Endodermal cell (in vitro differentiated cells): ENCODE results near the gene DYNLT2B. TPM values are rescaled to one million over a fixed set of nuclear protein-coding genes. Genes with fewer than 3 reads are reported as not detected.

Experiments used
- DNase-seq: peaks from one replicate; pipeline ENCODE4 v3.0.0-alpha.2; 2017
- H3K27ac ChIP-seq: 2 replicates; pipeline ENCODE4 v1.5.1; 2013; ENCODE audit warnings: mild to moderate bottlenecking, low read depth, low read length, moderate library complexity
- H3K27me3 ChIP-seq: 2 replicates; pipeline ENCODE4 v1.6.1; 2013; ENCODE audit warnings: mild to moderate bottlenecking, low read length, moderate library complexity; ENCODE audit not compliant: insufficient read depth, control insufficient read depth, poor library complexity, severe bottlenecking
- H3K36me3 ChIP-seq: 2 replicates; pipeline ENCODE4 v1.7.0; 2013; ENCODE audit warnings: mild to moderate bottlenecking, low read length, moderate library complexity; ENCODE audit not compliant: control insufficient read depth, insufficient read depth
- H3K4me1 ChIP-seq: one replicate; pipeline ENCODE4 v1.7.0; 2013; ENCODE audit warnings: low read length; ENCODE audit not compliant: control insufficient read depth, insufficient read depth
- H3K4me3 ChIP-seq: 2 replicates; pipeline ENCODE4 v1.5.1; 2013; ENCODE audit warnings: mild to moderate bottlenecking, low read length, moderate library complexity
- H3K9ac ChIP-seq: 2 replicates; pipeline ENCODE4 v1.6.1; 2013; ENCODE audit warnings: mild to moderate bottlenecking, low read length, moderate library complexity; ENCODE audit not compliant: poor library complexity, severe bottlenecking; ENCODE audit errors: extremely low read depth
- H3K9me3 ChIP-seq: 2 replicates; pipeline ENCODE4 v1.6.1; 2013; ENCODE audit warnings: mild to moderate bottlenecking, low read length, moderate library complexity; ENCODE audit not compliant: control insufficient read depth
- H3K27ac Mint-ChIP-seq: 2 replicates; pipeline ENCODE4 v1.8.0; 2020; ENCODE audit warnings: mixed read lengths
- H3K27me3 Mint-ChIP-seq: 2 replicates; pipeline ENCODE4 v1.8.0; 2021; ENCODE audit warnings: mild to moderate bottlenecking, mixed read lengths; ENCODE audit not compliant: insufficient read depth
- H3K36me3 Mint-ChIP-seq: 2 replicates; pipeline ENCODE4 v1.8.0; 2020; ENCODE audit warnings: low read depth, mixed read lengths
- H3K4me1 Mint-ChIP-seq: 2 replicates; pipeline ENCODE4 v1.8.0; 2020; ENCODE audit warnings: mixed read lengths
- H3K4me3 Mint-ChIP-seq: 2 replicates; pipeline ENCODE4 v1.8.0; 2020; ENCODE audit warnings: mild to moderate bottlenecking, moderate library complexity, mixed read lengths
- H3K9me3 Mint-ChIP-seq: 2 replicates; pipeline ENCODE4 v1.8.0; 2020; ENCODE audit warnings: mild to moderate bottlenecking, mixed read lengths
- WGBS, 2 experiments: methylation state at CpG; one replicate each; pipeline versions ENCODE4 v1.1.5 to v1.1.7; 2013; ENCODE audit warnings: missing lambda C conversion rate in 2 of 2, mixed read lengths in 1 of 2; ENCODE audit not compliant: insufficient coverage in 1 of 2, insufficient read length in 1 of 2; 5-methylcytosine and 5-hydroxymethylcytosine counted together
- total RNA-seq, 2 donors: library from RNA; stranded (reverse); fragmentation: NEBNext Ultra II Directional in 1 of 2; extraction: Animal tissue kit (Norgen Biotek cat#: 25700) in 1 of 2; gene quantifications; 2 replicates in 1 of 2; 3 replicates in 1 of 2; pipeline ENCODE4 v1.2.1, GENCODE V29; 2021
- TF ChIP-seq, protein P1 (sequence below): fragments of 200-600 bp; sonication (generic); conservative IDR thresholded peaks from 2 replicates; pipeline ENCODE4 v1.5.0; 2021; ENCODE audit warnings: antibody characterized with exemption, mild to moderate bottlenecking

DYNLT2B gene
- total RNA-seq, 2 donors from 2014 or later, result 22.6 to 45.5 TPM

DNA sequence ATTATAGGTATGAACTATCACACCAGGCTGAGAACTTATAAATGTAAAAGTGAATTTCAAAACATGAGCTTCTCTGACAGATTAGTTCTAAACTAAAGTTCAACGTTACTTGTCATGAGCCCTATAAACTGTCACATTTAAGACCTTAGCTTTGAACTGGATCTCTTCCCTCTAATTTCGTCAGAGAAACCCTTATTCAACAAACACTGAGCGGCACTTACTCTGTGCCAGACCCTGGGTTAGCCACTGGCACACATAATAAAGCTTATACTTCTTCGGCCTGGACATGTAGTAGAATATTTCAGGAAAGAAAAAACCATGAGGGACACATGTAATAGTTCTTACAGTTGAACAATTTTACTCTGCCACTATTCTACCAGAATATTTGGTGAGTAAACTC lies 36.1 kb downstream of the DYNLT2B start:
- H3K27me3 Mint-ChIP-seq, result no peaks in the 10 kb centered on the region
- no peak overlapping the region for H3K4me3 Mint-ChIP-seq
- H3K36me3 ChIP-seq, result no peaks in the 10 kb centered on the region
- no peaks in the 10 kb centered on the region for H3K4me1 ChIP-seq
- H3K9ac ChIP-seq, result no peak overlapping the region
- no peaks in the 10 kb centered on the region for H3K9me3 Mint-ChIP-seq
- H3K4me1 Mint-ChIP-seq, result peaks cover 16% of the 10 kb centered on the region
- no peaks in the 10 kb centered on the region for H3K27me3 ChIP-seq
- TF ChIP-seq, protein P1, sequence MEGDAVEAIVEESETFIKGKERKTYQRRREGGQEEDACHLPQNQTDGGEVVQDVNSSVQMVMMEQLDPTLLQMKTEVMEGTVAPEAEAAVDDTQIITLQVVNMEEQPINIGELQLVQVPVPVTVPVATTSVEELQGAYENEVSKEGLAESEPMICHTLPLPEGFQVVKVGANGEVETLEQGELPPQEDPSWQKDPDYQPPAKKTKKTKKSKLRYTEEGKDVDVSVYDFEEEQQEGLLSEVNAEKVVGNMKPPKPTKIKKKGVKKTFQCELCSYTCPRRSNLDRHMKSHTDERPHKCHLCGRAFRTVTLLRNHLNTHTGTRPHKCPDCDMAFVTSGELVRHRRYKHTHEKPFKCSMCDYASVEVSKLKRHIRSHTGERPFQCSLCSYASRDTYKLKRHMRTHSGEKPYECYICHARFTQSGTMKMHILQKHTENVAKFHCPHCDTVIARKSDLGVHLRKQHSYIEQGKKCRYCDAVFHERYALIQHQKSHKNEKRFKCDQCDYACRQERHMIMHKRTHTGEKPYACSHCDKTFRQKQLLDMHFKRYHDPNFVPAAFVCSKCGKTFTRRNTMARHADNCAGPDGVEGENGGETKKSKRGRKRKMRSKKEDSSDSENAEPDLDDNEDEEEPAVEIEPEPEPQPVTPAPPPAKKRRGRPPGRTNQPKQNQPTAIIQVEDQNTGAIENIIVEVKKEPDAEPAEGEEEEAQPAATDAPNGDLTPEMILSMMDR, result no peak
- no peak overlapping the region for H3K27ac ChIP-seq
- DNase-seq, result no peak
- no peak overlapping the region for H3K27ac Mint-ChIP-seq
- H3K9me3 ChIP-seq, result no peaks in the 10 kb centered on the region
- WGBS, 2 experiments, result 93 to 100% methylated on average over 2 to 4 of the region's 4 CpGs
- no peaks in the 10 kb centered on the region for H3K36me3 Mint-ChIP-seq
- H3K4me3 ChIP-seq, result no peak overlapping the region

DNA sequence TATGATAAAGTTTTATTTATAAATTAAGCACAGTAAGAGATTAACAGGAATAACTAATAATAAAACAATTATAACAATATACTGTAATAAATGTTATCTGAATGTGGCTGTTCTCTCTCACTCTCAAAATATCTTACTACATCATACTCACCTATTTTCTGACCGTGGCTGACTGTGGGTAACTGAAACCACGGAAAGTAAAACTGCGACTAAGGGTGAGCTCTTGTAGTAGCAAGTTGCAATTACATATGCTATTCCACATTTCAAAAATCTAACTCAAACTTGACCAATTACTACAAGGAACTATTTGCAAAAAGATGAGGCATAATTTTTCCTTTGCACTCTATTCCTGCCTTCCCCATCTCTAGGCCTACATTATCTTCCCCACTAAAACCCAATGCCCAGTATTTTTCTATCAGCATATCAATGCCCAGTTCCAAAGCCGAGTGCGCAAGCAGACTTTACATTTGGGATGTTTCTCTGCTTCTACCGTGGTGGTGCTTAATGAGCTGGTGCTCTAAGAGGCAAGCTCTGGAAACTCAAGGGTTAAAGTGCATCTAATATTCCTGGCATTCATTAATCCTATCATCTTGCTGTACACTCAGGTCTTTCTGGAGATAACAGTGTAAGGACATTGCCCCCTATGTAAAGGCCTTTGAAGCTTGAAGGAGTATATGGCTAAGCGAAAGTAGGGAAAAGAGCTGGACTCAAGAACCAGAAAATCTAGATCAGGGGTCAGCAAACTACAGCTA lies 37.2 kb downstream of the DYNLT2B start:
- WGBS, 2 experiments, result 92 to 93% methylated on average over 5 to 7 of the region's 7 CpGs
- H3K4me3 ChIP-seq, result no peak overlapping the region
- H3K9ac ChIP-seq, result no peak overlapping the region
- Mint-ChIP-seq H3K4me3 (no peak overlapping the region), H3K27ac (no peak overlapping the region), H3K9me3 (no peaks in the 10 kb centered on the region), H3K36me3 (no peaks in the 10 kb centered on the region), H3K27me3 (no peaks in the 10 kb centered on the region), H3K4me1 (peaks cover 15% of the 10 kb centered on the region)
- peaks cover 2% of the 10 kb centered on the region for H3K36me3 ChIP-seq
- DNase-seq, result no peak
- no peaks in the 10 kb centered on the region for H3K9me3 ChIP-seq
- TF ChIP-seq, protein P1, result no peak
- no peaks in the 10 kb centered on the region for H3K27me3 ChIP-seq
- H3K4me1 ChIP-seq, result no peaks in the 10 kb centered on the region
- no peak overlapping the region for H3K27ac ChIP-seq

DNA sequence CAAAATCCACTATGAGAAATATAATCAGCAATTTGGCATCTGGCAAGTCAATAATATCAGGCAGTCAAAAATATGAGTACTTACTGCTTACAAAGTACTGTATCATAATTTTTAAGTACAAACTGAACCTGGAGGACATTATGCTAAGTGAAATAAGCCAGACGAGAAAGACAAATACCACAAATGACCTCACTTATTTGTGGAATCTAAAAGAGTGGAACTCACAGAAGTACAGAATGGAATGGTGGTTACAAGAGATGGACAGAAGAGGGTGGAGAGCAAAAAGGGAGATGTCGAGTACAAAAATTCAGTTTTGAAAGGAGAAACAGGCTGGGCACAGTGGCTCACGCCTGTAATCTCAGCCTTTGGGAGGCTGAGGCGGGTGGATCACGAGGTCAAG lies 42.9 kb downstream of the DYNLT2B start:
- TF ChIP-seq, protein P1, result no peak
- H3K9me3 ChIP-seq, result peaks cover 28% of the 10 kb centered on the region
- H3K4me1 ChIP-seq, result no peaks in the 10 kb centered on the region
- no peaks in the 10 kb centered on the region for H3K27me3 Mint-ChIP-seq
- WGBS, 2 experiments, result 87 to 96% methylated on average over 3 to 5 of the region's 5 CpGs
- no peak overlapping the region for H3K27ac Mint-ChIP-seq
- DNase-seq, result no peak
- H3K4me3 ChIP-seq, result no peak overlapping the region
- peaks cover 4% of the 10 kb centered on the region for H3K4me1 Mint-ChIP-seq
- no peak overlapping the region for H3K9ac ChIP-seq
- H3K36me3 Mint-ChIP-seq, result peaks cover 23% of the 10 kb centered on the region
- H3K4me3 Mint-ChIP-seq, result no peak overlapping the region
- H3K9me3 Mint-ChIP-seq, result peaks cover 12% of the 10 kb centered on the region
- no peaks in the 10 kb centered on the region for H3K27me3 ChIP-seq
- no peak overlapping the region for H3K27ac ChIP-seq
- H3K36me3 ChIP-seq, result peaks cover 30% of the 10 kb centered on the region
